Hepatocyte (in vitro differentiated cells): Measurements from ENCODE around the gene CYP4F12. TPM values are rescaled to one million over a fixed set of nuclear protein-coding genes. Genes with fewer than 3 reads are reported as not detected.
"Not testable (repeated sequence)": the region's sequence is repeated elsewhere in the genome, so short reads cannot be mapped to it uniquely, and the experiment has no call there.

Experiments
- DNase-seq: peaks from one replicate; pipeline ENCODE4 v3.0.0-alpha.2; 2016; ENCODE audit warnings: low spot score
- H2AFZ ChIP-seq: fragments of 200-600 bp; sonication (generic); 2 replicates; pipeline ENCODE4 v1.6.0; 2016; ENCODE audit warnings: antibody characterized with exemption, mild to moderate bottlenecking
- H3K27ac ChIP-seq: fragments of 200-600 bp; sonication (generic); 2 replicates; pipeline ENCODE4 v1.5.1; 2016; ENCODE audit warnings: mild to moderate bottlenecking
- H3K27me3 ChIP-seq: fragments of 200-600 bp; sonication (generic); 2 replicates; pipeline ENCODE4 v1.6.1; 2016
- H3K36me3 ChIP-seq: fragments of 200-600 bp; sonication (generic); replicated peaks from 2 replicates; pipeline ENCODE4 v1.5.1; 2016; ENCODE audit warnings: low read depth; ENCODE audit not compliant: insufficient read depth
- H3K4me1 ChIP-seq: fragments of 200-600 bp; sonication (generic); 2 replicates; pipeline ENCODE4 v1.5.1; 2016; ENCODE audit warnings: mild to moderate bottlenecking, moderate library complexity; ENCODE audit not compliant: insufficient read depth
- H3K4me2 ChIP-seq: fragments of 200-600 bp; sonication (generic); 2 replicates; pipeline ENCODE4 v1.6.0; 2016
- H3K4me3 ChIP-seq: fragments of 200-600 bp; sonication (generic); 2 replicates; pipeline ENCODE4 v1.5.1; 2016; ENCODE audit warnings: mild to moderate bottlenecking
- H3K79me2 ChIP-seq: fragments of 200-600 bp; sonication (generic); 2 replicates; pipeline ENCODE4 v1.6.0; 2017; ENCODE audit warnings: mild to moderate bottlenecking
- H3K9me2 ChIP-seq: fragments of 200-600 bp; sonication (generic); replicated peaks from 2 replicates; pipeline ENCODE4 v1.6.0; 2017; ENCODE audit warnings: mild to moderate bottlenecking; ENCODE audit not compliant: insufficient read depth
- H3K9me3 ChIP-seq: fragments of 200-600 bp; sonication (generic); 2 replicates; pipeline ENCODE4 v1.5.1; 2016; ENCODE audit warnings: low read depth, mild to moderate bottlenecking
- H4K20me1 ChIP-seq: fragments of 200-600 bp; sonication (generic); 2 replicates; pipeline ENCODE4 v1.6.0; 2016; ENCODE audit warnings: mild to moderate bottlenecking; ENCODE audit not compliant: insufficient read depth, poor library complexity, severe bottlenecking
- CTCF ChIP-seq: fragments of 200-600 bp; sonication (generic); IDR thresholded peaks from 2 replicates; pipeline ENCODE4 v1.5.1; 2016; ENCODE audit warnings: antibody characterized with exemption, mild to moderate bottlenecking; ENCODE audit not compliant: poor library complexity
- EZH2 ChIP-seq: fragments of 200-600 bp; sonication (generic); IDR thresholded peaks from 2 replicates; pipeline ENCODE4 v1.6.1; 2016; ENCODE audit warnings: antibody characterized with exemption, mild to moderate bottlenecking, borderline replicate concordance
- EZH2phosphoT487 ChIP-seq: fragments of 200-600 bp; sonication (generic); IDR thresholded peaks from one replicate; pipeline ENCODE4 v1.6.1; 2018; ENCODE audit warnings: antibody characterized with exemption, mild to moderate bottlenecking, low read depth, moderate library complexity; ENCODE audit not compliant: unreplicated experiment, severe bottlenecking
- WGBS: methylation state at CpG from one replicate; pipeline ENCODE4 v1.1.6; 2016; ENCODE audit warnings: low lambda C conversion rate; ENCODE audit errors: missing lambda C conversion rate; 5-methylcytosine and 5-hydroxymethylcytosine counted together
- polyA plus RNA-seq: library from polyadenylated mRNA; unstranded; fragments of >200 nt; fragmentation: Nextera tagmentation; extraction: Ambion mirVana; gene quantifications from 2 replicates; pipeline ENCODE4 v1.2.1, GENCODE V29; 2016
- total RNA-seq: library from RNA; depleted of rRNA; stranded (reverse); fragments of >200 nt; gene quantifications from 2 replicates; pipeline ENCODE4 v1.2.3, GENCODE V29; 2014

Gene CYP4F12
- total and polyA plus RNA-seq, 2 experiments from 2014 or later: 3.1 to 3.8 TPM

DNA sequence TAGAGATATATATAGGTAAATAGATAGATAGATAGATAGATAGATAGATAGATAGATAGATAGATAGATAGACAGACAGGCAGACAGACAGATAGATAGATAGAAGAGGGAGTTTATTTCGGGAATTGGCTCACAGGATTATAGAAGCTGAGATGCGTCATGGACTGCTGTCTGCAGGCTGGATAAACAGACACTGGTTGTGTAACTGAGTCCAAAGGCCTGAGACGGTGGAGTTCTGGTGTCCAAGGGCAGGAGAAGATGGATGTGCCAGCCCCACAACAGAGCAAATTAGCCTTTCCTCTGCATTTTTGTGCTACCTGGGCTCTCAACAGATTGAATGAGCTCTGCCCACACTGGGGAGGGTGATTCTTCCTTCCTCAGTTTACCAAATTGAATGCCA is 29.5 kb upstream of the CYP4F12 start:
- Histone ChIP-seq H3K79me2 (no peaks in the 10 kb centered on the region), H3K27me3 (no peaks in the 10 kb centered on the region), H3K4me2 (no peak overlapping the region), H3K27ac (no peak overlapping the region), H3K9me2 (no peaks in the 10 kb centered on the region), H2AFZ (no peak overlapping the region), H3K4me3 (no peak overlapping the region), H3K36me3 (no peaks in the 10 kb centered on the region), H4K20me1 (no peaks in the 10 kb centered on the region), H3K9me3 (no peaks in the 10 kb centered on the region), H3K4me1 (no peaks in the 10 kb centered on the region)
- DNase-seq: no peak
- TF ChIP-seq EZH2phosphoT487 (no peak), CTCF (no peak), EZH2 (no peak)
- WGBS: 69% methylated on average over 3 of the region's 3 CpGs

GRCh38 chr19:15644066-15644741 is 28.7 kb upstream of the CYP4F12 start:
- no peaks in the 10 kb centered on the region for H3K79me2 ChIP-seq
- H3K4me1 ChIP-seq: no peaks in the 10 kb centered on the region
- H3K27ac ChIP-seq: no peak overlapping the region
- DNase-seq: no peak
- no peak overlapping the region for H3K4me2 ChIP-seq
- no peaks in the 10 kb centered on the region for H3K9me3 ChIP-seq
- no peaks in the 10 kb centered on the region for H3K9me2 ChIP-seq
- no peaks in the 10 kb centered on the region for H3K36me3 ChIP-seq
- H4K20me1 ChIP-seq: no peaks in the 10 kb centered on the region
- H2AFZ ChIP-seq: no peak overlapping the region
- no peaks in the 10 kb centered on the region for H3K27me3 ChIP-seq
- no peak for TF ChIP-seq EZH2phosphoT487
- TF ChIP-seq EZH2: no peak
- TF ChIP-seq CTCF: no peak
- H3K4me3 ChIP-seq: no peak overlapping the region
- 58% methylated on average over 3 of the region's 3 CpGs for WGBS

- Histone ChIP-seq H3K4me2 (no peak overlapping the region), H3K4me3 (no peak overlapping the region), H4K20me1 (no peaks in the 10 kb centered on the region), H3K79me2 (no peaks in the 10 kb centered on the region), H3K4me1 (no peaks in the 10 kb centered on the region), H3K9me2 (no peaks in the 10 kb centered on the region), H3K27me3 (no peaks in the 10 kb centered on the region), H3K9me3 (no peaks in the 10 kb centered on the region), H2AFZ (no peak overlapping the region), H3K36me3 (no peaks in the 10 kb centered on the region), H3K27ac (no peak overlapping the region)
- DNase-seq: no peak
- WGBS: 47% methylated on average over 3 of the region's 3 CpGs
- no peak for TF ChIP-seq CTCF
- TF ChIP-seq EZH2: no peak
- no peak for TF ChIP-seq EZH2phosphoT487
Observed at GRCh38 chr19:15644816-15645215, 28.1 kb upstream of the CYP4F12 start.

GRCh38 chr19:15649526-15649925 is 23.4 kb upstream of the CYP4F12 start:
- H3K4me2 ChIP-seq: no peak overlapping the region
- 56% methylated on average over 2 of the region's 2 CpGs for WGBS

GRCh38 chr19:15650123-15650522 is 22.8 kb upstream of the CYP4F12 start:
- not testable (repeated sequence) for H3K4me2 ChIP-seq, H3K9me3 ChIP-seq, H3K79me2 ChIP-seq, H3K4me3 ChIP-seq, H3K27ac ChIP-seq, H2AFZ ChIP-seq, DNase-seq, H3K27me3 ChIP-seq, H3K9me2 ChIP-seq, H3K4me1 ChIP-seq, H4K20me1 ChIP-seq, H3K36me3 ChIP-seq

More at GRCh38 chr19:15649526-15649925, 23.4 kb upstream of the CYP4F12 start:
- no peak overlapping the region for H3K27ac ChIP-seq
- no peaks in the 10 kb centered on the region for H3K4me1 ChIP-seq
- no peaks in the 10 kb centered on the region for H3K27me3 ChIP-seq
- H2AFZ ChIP-seq: no peak overlapping the region
- no peaks in the 10 kb centered on the region for H3K9me3 ChIP-seq
- H3K79me2 ChIP-seq: no peaks in the 10 kb centered on the region
- no peaks in the 10 kb centered on the region for H3K36me3 ChIP-seq
- H4K20me1 ChIP-seq: no peaks in the 10 kb centered on the region
- TF ChIP-seq EZH2 (no peak), EZH2phosphoT487 (no peak), CTCF (no peak)
- no peak overlapping the region for H3K4me3 ChIP-seq
- DNase-seq: no peak
- no peaks in the 10 kb centered on the region for H3K9me2 ChIP-seq
